Lower leg skin (tissue), 3 donors: ENCODE data around the gene SNAPC2.

Source experiments
- POLR2A ChIP-seq, 2 donors: fragments of 450-650 bp; IDR thresholded peaks; one replicate each; pipeline ENCODE4 v1.6.1; 2016 to 2017; ENCODE audit warnings: antibody characterized with exemption in 2 of 2, mild to moderate bottlenecking in 1 of 2, moderate library complexity in 1 of 2
- TF ChIP-seq, protein P1 (sequence below), 3 donors: fragments of 450-650 bp; IDR thresholded peaks; one replicate each; pipeline ENCODE4 v1.5.1; 2016; ENCODE audit warnings: antibody characterized with exemption in 3 of 3, mild to moderate bottlenecking in 3 of 3, moderate library complexity in 2 of 3

GRCh38 chr19:7885818-7886217 is 34.3 kb upstream of the SNAPC2 start:
- no peak for TF ChIP-seq POLR2A (IDR thresholded peaks at IDR 0.05)
- TF ChIP-seq, protein P1, sequence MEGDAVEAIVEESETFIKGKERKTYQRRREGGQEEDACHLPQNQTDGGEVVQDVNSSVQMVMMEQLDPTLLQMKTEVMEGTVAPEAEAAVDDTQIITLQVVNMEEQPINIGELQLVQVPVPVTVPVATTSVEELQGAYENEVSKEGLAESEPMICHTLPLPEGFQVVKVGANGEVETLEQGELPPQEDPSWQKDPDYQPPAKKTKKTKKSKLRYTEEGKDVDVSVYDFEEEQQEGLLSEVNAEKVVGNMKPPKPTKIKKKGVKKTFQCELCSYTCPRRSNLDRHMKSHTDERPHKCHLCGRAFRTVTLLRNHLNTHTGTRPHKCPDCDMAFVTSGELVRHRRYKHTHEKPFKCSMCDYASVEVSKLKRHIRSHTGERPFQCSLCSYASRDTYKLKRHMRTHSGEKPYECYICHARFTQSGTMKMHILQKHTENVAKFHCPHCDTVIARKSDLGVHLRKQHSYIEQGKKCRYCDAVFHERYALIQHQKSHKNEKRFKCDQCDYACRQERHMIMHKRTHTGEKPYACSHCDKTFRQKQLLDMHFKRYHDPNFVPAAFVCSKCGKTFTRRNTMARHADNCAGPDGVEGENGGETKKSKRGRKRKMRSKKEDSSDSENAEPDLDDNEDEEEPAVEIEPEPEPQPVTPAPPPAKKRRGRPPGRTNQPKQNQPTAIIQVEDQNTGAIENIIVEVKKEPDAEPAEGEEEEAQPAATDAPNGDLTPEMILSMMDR (IDR thresholded peaks at IDR 0.05), result no peak
